ENCODE results near the gene C5orf63. TPM values are rescaled to one million over a fixed set of nuclear protein-coding genes. Genes with fewer than 3 reads are reported as not detected.
"Not testable (repeated sequence)": the region's sequence is repeated elsewhere in the genome, so short reads cannot be mapped to it uniquely, and the experiment has no call there.

Gene C5orf63
- total RNA-seq, 8 experiments from 2014 or later: 0.11 to 11.3 (median 1.9) TPM

DNA sequence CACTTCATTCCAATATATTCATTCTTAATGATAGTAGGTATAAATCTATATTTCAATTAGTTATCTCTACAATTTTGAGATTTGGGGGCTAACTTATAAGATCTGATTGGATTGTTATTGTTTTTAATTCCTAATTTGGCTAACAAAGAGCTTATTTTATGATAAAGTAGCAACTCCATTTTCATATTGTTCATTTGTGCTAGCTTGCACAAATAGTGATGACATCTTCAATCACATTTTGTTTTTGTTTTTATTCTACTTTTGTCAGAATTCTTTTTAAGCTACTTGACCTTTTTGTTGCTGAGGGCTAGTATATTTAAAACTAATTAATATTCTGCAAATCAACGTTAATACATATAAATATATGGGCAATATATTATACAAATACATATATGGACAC lies 65.8 kb downstream of the C5orf63 start:
- no peak for ATAC-seq (replicated peaks in 6 of 8)
- no peak overlapping the region for H3K4me3 ChIP-seq
- in situ Hi-C loops (cut with MboI; ENCODE audit: low pct_unique_long_range_greater_than_20kb in 2 of 9, low sequenced_read_pairs in 9 of 9, unreplicated experiment in 9 of 9): no loop called here
- H3K4me1 ChIP-seq (replicated peaks in 1 of 2): peaks cover 0 to 3% of the 10 kb centered on the region in 2 donors
- WGBS, 10 experiments: 40 to 85% (median 67%) methylated on average over 1 of the region's 1 CpG; no CpG with 5 or more reads in 3 of the 10 experiments
- H3K27ac ChIP-seq: no peak overlapping the region

DNA sequence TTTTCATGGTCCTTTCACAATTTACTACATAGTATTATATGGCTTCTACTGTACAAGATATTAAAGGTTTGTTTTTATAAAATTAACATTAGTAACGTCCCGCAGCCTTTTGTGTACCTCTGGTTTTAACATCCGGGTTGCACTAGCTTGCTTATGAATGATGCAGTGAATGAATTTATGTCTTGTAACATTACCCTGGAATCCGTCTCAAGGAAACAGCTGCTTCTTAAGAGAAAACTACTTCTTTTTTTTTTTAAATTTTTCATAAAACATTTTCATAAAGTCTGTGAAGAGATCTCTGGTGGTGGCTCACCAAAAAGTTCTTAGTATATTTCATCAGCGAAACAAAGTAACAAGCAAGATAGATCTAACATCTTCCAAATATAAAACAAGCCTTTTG lies 66.6 kb downstream of the C5orf63 start:
- in situ Hi-C loops (cut with MboI; ENCODE audit: low pct_unique_long_range_greater_than_20kb in 2 of 9, low sequenced_read_pairs in 9 of 9, unreplicated experiment in 9 of 9): no loop called here

DNA sequence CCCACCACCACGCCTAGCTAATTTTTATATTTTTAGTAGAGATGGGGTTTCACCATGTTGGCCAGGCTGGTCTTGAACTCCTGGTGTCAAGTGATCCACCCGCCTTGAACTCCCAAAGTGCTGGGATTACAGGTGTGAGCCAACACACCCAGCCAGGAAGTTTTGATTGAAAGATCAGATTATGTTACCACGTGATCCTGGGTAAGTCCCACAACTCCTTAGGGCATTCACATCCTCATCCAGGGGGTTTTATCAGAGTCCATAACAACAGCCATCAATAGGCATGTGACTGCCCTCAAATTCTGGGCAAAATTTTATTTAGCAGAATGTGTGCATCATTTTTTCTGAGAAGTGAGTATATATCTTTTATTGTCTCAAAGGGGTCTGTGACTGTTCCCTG lies 68.0 kb downstream of the C5orf63 start:
- 80 to 100% (median 100%) methylated on average over 1 of the region's 3 CpGs; no CpG with 5 or more reads in 5 of the 10 experiments for WGBS, 10 experiments
- H3K27ac ChIP-seq; in situ Hi-C loops (cut with MboI; ENCODE audit: low pct_unique_long_range_greater_than_20kb in 2 of 9, low sequenced_read_pairs in 9 of 9, unreplicated experiment in 9 of 9); H3K4me1 ChIP-seq (replicated peaks in 1 of 2); ATAC-seq (replicated peaks in 6 of 8); H3K4me3 ChIP-seq: not testable (repeated sequence)

More for the DNA sequence above, 66.6 kb downstream of the C5orf63 start:
- Histone ChIP-seq H3K4me3 (no peak overlapping the region), H3K4me1 (replicated peaks in 1 of 2) (peaks cover 0 to 6% of the 10 kb centered on the region in 2 donors), H3K27ac (no peak overlapping the region)
- ATAC-seq (replicated peaks in 6 of 8): no peak
- 0 to 100% (median 79%) methylated on average over 1 to 5 of the region's 5 CpGs for WGBS, 10 experiments

DNA sequence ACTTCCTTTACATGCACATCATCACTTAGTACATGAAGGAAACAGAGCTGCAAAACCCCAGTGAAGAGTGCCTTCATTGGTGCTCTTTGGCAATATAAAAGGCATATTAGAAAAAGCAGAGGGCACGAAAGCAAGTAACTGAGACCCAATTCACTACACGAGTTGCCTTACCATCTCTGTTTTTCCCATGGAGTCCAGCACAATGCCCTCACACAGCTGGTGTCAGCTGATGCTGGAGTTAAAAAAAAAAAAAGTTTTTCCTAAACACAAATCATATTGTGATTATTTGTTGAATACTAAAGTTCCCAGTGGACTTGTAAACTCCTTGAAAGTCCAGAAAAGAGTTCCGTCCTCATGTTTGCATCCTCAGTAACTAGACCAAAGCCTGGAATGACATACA lies 68.6 kb downstream of the C5orf63 start:
- Histone ChIP-seq H3K4me3 (no peak overlapping the region), H3K27ac (no peak overlapping the region), H3K4me1 (replicated peaks in 1 of 2) (peaks cover 0 to 6% of the 10 kb centered on the region in 2 donors)
- in situ Hi-C loops (cut with MboI; ENCODE audit: low pct_unique_long_range_greater_than_20kb in 2 of 9, low sequenced_read_pairs in 9 of 9, unreplicated experiment in 9 of 9): no loop called here
- 56 to 100% (median 83%) methylated on average over 1 to 3 of the region's 3 CpGs; no CpG with 5 or more reads in 3 of the 10 experiments for WGBS, 10 experiments
- no peak for ATAC-seq (replicated peaks in 6 of 8)

DNA sequence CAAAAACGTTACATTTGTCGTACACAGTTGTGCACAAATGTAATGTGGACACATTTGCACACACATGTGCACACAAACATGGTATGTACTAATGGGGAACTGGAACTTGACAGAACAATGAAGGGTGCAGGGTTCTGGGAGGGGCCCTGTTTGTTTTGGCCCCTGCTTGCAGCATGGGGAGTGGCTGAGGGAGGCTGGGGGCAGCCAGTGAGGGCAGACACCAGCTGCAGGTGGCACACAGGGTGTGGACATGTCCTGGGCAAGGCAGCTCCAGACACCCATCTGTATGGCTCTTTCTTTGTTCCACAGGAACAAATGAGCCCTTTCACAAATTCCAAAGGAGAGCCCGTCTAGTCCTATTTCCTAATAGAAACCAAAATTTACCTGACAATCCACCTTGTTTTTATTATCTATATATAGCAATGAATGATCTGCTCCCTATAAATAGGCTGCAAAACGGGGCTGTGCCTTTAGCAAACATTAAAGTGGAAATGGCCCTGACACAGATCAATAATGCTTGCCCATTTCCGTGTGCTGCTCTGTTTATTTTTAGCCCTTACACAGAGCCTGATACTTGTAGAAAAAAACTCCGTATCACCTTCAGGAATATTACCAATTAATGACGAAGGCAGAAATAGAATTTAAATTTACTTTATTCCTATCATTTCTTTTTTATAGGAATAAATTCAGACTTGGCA lies 69.4 kb downstream of the C5orf63 start:
- no peak overlapping the region for H3K27ac ChIP-seq
- in situ Hi-C loops (cut with MboI; ENCODE audit: low pct_unique_long_range_greater_than_20kb in 2 of 9, low sequenced_read_pairs in 9 of 9, unreplicated experiment in 9 of 9): no loop called here
- WGBS, 10 experiments: 59 to 94% (median 85%) methylated on average over 1 to 6 of the region's 7 CpGs; no CpG with 5 or more reads in 1 of the 10 experiments
- no peak for ATAC-seq (replicated peaks in 6 of 8)
- peaks cover 4 to 6% of the 10 kb centered on the region in 2 donors for H3K4me1 ChIP-seq (replicated peaks in 1 of 2)
- no peak overlapping the region for H3K4me3 ChIP-seq

DNA sequence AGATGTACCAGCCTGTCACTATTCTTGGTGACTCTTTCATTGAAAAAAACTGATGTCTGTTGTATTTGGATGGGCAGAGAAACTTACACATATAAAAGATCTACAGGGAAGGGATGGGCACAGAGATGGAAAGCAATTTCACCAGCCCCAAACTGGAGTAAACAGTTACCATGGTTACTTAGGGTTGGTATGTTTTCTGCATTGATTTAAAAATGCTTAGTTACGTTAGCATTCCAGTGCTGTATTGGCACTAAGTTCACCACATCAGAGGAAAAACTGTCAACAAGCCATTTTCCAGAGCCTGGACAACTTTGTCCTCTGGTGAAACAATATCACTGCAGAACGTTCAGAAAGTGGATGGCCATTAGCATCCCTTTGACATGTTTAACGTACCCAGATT lies 70.9 kb downstream of the C5orf63 start:
- H3K4me3 ChIP-seq: no peak overlapping the region
- in situ Hi-C loops (cut with MboI; ENCODE audit: low pct_unique_long_range_greater_than_20kb in 2 of 9, low sequenced_read_pairs in 9 of 9, unreplicated experiment in 9 of 9): no loop called here
- peaks cover 4 to 6% of the 10 kb centered on the region in 2 donors for H3K4me1 ChIP-seq (replicated peaks in 1 of 2)
- WGBS, 10 experiments: 6 to 80% (median 50%) methylated on average over 1 to 3 of the region's 3 CpGs; no CpG with 5 or more reads in 1 of the 10 experiments
- peak in 5 of 8 experiments; percentile 20 to 81 (median 74) for ATAC-seq (replicated peaks in 6 of 8)
- no peak overlapping the region for H3K27ac ChIP-seq

DNA sequence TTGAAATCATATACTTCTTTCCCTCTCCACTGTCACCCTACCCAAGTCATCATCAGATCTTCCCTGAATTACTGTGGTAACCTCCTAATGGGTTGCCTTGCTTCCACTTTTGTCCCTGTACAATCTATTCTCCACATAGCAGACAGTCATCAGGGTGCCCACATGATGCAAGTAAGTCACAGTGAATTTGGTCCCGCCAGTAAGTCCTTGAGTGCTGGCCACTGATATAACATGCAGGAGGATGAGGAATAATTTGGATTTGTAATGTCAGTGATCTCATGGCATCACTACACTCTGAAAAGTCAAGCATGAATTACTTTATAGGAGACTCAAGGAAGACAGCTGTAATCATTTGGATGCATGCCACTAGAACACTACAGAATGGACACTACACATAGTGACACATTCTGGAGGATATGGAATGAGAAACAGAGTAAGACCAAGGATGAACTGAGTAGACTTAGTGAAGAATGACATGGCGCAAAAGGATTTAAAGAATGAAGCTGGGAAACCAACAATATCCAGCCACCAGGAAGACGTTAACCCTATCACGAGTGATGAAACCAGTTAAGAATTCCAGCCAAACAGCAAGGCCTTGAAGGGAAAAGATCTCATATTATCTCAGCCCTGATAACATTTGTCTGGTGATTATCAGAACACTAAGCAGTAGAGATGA lies 71.5 kb downstream of the C5orf63 start:
- H3K27ac ChIP-seq: no peak overlapping the region
- H3K4me3 ChIP-seq: no peak overlapping the region
- ATAC-seq (replicated peaks in 6 of 8): peak in 3 of 8 experiments; percentile 7 to 69 (median 13)
- peaks cover 4 to 6% of the 10 kb centered on the region in 2 donors for H3K4me1 ChIP-seq (replicated peaks in 1 of 2)
- 10 to 100% (median 85%) methylated on average over 2 to 4 of the region's 4 CpGs; no CpG with 5 or more reads in 2 of the 10 experiments for WGBS, 10 experiments
- in situ Hi-C loops (cut with MboI; ENCODE audit: low pct_unique_long_range_greater_than_20kb in 2 of 9, low sequenced_read_pairs in 9 of 9, unreplicated experiment in 9 of 9): no loop called here

Other genes with a start within 250 kb of the C5orf63 start
- gene MARCHF3, start 42.9 kb downstream of the C5orf63 start, total RNA-seq: 10 to 100 TPM in 1 of 8 experiments, 1 to 10 TPM in 7; 2.4 to 21.4 (median 4.4) TPM
- 100 to 1,000 TPM in 1 of 8 experiments, 10 to 100 TPM in 2, 1 to 10 TPM in 5; 1.9 to 317 (median 6.3) TPM for gene MEGF10, start 217.3 kb upstream of the C5orf63 start, total RNA-seq

All from motor neuron (in vitro differentiated cells).